Glomerular visceral epithelial cell (primary cell): ENCODE data around the gene FAM193B.

Experiments
- DNase-seq: peaks from one replicate; pipeline ENCODE4 v3.0.0-alpha.2; 2016; ENCODE audit errors: extremely low spot score

FAM193B gene

DNA sequence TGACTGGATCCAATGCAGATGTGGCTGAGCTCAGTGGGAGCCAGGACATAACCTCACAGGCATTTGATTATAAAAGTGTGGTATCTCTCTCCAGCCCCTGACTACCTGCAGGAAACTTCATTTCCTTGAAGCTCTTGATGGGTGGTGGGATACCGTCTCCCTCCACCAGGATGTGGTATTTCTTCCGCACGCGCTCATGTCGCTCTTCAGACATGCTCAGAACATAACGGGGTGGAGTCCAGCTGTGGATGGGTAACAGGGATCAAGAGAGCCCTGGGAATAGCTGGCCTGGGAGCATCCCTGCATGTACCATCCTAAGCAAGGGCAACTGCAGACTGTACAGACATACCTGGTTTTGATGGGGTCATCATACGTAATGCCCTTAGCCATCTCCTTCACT is 38.8 kb downstream of the FAM193B start:
- DNase-seq = no peak

DNA sequence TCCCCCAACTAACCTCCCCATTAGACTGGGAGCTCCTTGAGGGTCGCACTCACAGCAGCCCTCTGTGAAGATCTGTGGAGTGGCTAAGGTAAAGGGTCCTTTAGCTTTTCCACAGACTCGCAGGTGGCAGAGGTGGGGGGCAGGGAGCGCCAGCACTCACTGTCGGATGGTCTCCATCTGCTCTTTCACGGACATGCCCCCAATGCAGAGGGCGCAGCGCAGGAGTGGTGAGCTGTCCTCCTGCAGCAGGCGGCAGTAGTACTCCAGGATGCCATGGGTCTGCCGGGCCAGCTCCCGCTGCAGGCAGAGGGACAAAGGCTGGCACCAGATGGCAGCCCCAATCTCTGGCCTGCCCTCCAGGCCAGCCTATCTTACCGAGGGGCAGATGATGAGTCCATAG is 39.8 kb downstream of the FAM193B start:
- no peak for DNase-seq

- DNase-seq = no peak
Measured at GRCh38 chr5:177513500-177513899, 40.9 kb downstream of the FAM193B start.

DNA sequence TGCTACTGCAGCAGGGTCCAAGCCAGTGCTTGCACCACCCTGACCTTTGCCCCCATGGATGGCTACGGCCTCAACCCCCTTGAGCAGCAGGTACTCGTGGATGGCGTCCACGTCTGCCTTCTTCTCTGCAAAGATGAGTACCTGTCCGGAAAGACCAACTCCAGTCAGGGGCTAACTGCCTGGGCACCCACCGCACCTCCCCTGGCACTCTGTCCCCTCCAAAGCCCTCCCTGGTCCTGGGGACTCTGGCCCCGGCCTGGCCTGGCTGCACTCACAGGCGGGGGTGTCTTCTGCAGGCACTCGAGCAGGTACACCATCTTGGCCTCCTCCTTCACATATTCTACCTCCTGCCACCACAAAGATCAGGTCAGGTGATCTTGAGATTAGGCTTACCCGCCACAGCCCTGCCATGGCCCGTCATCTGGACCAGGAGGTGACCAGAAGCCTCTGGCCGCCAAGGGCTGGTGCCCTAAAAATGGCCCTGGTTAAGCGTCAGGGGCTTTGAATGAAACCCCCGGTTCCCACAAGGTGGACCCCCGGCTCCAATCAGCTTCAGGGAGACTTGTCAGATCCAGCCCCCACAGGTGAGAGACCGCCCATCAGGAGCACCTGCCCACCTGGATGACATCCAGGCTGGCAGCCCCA is 41.5 kb downstream of the FAM193B start:
- DNase-seq = no peak

- no peak for DNase-seq
Measured at GRCh38 chr5:177511796-177512675, 42.3 kb downstream of the FAM193B start.

- no peak for DNase-seq
Measured at GRCh38 chr5:177511181-177511580, 43.2 kb downstream of the FAM193B start.

- no peak for DNase-seq
Measured at GRCh38 chr5:177510567-177511053, 43.8 kb downstream of the FAM193B start.

GRCh38 chr5:177509991-177510566 is 44.3 kb downstream of the FAM193B start:
- DNase-seq = no peak

DNA sequence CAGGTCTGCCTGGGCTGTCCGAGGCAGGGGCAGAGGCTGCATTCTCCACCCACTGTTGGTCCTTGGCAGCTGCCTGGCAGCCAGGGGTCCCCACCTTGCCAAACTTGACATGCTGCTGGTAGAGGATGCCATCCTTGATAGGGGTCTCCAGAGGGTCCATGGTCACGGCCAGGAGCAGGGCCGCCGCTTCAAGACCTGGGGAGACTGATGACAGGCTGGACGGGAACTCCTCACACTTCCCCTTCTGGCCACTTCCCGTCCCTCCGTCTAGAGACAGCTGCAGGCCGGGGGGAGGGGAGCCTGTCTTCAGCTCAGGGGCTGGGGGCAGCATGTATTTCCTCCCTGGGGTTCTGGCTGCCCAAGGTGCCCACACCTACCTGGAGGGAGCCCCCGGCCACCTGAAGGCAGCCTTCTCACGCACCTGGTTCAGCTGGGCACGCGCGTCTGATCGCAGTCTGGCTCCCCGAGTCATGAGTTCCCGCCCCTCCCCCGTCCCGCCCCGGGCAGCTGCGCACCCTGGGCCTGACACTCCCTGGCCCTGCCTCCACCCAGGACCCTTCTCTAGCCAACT is 44.9 kb downstream of the FAM193B start, which contains the start of gene DOK3:
Gene DOK3, minus strand, starts transcription at position 446 of the 571 bp plus-strand sequence. Its CDS starts 286 bp downstream, at position 160.
- DNase-seq = no peak

- no peak for DNase-seq
Measured at GRCh38 chr5:177508837-177509236, 45.5 kb downstream of the FAM193B start.

- no peak for DNase-seq
Measured at GRCh38 chr5:177508221-177508611, 46.1 kb downstream of the FAM193B start.

DNA sequence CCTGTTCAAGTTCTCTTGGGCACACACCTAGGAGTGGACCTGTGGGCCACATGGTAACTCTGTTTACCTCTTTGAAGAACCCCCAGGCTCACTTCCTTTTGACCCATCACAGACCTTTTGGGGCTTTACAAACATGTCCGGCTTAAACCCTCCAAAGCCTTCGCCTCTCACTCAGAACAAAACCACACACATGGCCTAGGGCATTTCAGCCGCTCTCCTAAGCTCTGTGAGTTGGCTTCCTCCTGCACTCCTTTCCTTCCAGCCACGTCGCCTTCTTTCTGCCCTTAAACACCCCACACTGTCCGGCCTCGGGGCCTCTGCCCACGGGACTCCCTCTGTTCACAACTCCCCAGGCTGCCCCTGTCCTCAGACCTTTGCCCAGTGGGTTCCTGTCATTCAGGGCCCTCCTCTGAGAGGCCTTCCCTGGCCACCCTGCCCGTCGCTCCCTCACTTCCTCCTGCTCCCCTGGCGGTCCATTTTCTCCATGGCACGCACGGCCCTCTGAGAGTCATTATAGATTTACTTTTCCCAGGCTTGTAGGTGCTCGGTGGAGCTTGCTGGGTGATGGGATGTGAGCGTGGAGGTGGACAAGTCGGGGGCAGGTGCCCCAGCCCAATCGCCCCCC is 46.7 kb downstream of the FAM193B start:
- no peak for DNase-seq

GRCh38 chr5:177507165-177507564 is 47.2 kb downstream of the FAM193B start:
- DNase-seq = no peak

DNA sequence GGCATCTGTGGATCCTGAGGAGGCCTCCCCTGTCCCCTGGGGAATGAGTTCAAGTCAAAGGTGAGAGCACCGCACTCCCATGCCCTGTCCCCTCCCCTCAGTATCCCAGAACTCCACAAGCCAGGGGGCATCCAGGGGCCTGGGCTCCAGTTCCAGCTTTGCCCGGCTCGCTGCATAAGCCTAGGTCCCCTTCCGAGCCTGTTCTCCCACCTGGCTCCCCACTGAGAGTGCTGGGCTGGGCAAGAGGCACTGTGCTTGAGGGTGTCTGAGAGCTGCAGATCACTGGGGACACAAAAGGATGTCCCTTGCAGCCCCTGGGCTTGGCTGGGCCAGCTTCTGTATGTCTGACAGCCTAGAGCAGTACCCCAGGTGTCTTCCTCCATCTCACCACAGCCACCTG is 49.3 kb downstream of the FAM193B start:
- no peak for DNase-seq

DNA sequence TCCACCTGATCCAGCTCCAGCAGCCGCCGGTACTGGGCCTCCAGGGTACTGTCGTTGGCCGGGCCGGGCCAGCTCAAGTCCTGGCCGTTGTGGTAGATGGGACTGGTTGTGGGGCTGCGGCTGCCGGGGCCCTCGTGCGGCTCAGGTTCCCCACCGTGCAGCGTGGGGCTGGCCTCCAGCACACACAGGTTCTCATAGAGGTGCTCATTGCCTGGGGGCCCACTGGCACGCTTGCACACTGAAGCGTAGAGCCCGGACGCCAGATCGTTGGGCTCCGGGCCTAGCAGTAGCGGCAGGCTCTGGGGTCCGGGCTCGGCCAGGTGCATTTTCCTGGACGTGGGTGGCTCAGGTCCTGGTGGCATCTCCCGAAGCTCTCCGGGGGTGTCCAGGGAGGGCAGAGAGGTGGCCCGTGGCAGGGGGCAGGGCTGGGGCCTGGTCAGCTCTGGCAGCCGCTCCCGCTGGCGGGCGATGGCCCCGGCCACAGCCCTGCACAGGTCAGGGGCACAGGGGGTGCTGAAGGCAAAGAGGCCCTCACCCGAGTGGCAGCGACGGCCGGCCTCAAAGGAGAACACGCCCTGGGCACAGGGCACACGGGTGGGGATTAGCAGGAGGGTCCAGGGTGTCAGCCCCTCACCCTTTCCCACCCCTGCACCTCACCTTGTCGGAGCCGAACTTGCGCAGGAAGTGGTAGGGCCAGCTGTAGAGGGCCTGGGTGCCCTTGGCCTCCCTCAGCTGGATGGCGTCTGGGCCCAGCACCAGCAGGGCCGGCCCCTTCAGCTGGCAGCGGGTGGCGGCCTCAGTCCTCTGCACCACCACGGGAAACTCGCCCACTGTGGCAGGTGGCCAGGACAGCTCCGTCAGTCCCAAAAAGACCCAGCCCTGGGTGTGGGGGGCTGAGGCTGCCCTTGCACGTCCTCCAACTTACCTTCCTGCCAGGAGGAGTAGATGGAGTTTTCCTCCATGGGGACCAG is 50.0 kb downstream of the FAM193B start:
- DNase-seq = no peak

DNA sequence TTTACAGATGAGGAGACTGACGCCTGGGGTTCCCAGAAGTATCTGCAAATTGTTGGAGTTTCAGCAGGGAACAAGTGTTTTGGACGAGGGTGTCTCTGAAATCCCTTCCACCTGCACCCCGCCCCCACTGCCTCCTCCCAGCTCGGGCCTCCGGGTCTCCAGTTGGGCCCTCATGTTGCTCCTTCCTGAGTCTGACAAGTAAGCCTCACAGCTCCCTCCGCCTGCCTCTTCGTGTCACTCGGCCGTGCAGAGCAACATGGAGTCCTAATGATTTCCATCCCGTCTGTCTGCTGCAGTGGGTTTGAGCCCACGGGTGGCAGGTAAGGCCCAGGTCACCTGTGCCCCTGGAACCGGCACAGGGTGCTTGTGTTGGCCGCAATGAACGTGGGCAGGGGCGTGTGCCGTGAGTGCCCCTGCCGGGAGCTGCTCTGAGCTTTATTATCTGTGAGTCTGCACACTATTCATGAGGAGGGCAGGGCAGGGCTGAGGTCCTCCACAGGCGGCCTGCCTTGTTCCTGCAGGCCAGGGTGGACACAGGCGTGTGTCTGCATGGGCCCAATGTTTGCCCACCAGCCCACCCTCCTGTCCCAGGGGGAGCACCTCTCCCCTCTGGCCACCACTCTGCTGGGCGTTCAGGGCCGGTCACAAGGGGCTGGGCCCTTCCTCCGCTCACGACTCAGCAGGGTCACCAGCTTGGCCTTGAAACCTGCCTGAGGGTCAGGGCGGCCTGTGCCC is 50.8 kb downstream of the FAM193B start:
- no peak for DNase-seq

GRCh38 chr5:177502886-177503285 is 51.5 kb downstream of the FAM193B start:
- no peak for DNase-seq

DNA sequence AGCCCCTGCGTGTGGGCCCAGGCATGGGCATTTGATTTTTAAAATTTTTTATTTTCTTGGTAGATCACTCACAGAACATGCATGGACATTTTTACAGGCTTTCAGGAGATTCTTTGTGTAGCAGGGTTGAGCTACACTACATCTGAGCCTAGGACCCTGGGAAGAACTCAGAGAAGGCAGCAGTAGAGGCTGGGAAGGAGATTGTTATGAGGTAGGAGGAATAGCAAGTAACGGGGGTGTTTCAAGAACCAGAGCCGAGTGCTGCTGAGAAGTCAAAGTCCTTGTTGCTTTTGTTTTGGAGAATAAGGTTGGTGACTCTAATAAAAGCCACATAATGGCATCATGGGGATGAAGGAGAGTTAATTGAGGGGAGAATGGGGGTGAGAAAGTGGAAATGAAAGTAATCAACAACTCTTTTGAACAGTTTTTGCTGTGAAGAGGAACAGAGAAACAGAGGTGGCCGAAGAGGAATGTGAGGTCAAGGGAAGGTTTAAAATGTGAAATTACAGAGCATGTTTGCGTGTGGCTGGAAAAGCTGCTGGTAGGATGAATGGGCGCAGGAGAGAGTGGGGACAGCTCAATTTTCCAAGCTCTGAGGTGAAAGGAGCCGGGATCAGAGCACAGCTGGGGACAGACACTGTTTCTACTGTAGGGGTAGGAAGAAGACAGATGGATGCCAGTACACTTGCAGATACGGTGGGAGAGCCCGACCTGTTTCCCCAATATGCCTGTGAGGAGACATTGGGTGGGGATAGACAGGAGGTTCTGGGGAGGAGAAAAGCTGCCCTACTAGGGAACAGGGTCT is 52.3 kb downstream of the FAM193B start:
- no peak for DNase-seq
